SU-DHL-6 (cell line): Measurements from ENCODE around the gene CHRNA7.

Source experiments
- CTCF ChIP-seq: fragments of 200-600 bp; sonication (generic); IDR thresholded peaks from one replicate; pipeline ENCODE4 v1.5.1; 2017; ENCODE audit warnings: antibody characterized with exemption, mild to moderate bottlenecking, low read length, moderate library complexity; ENCODE audit not compliant: insufficient read depth, poor library complexity, severe bottlenecking
- EZH2phosphoT487 ChIP-seq: fragments of 200-600 bp; sonication (generic), shearing (Covaris generic); conservative IDR thresholded peaks from 2 replicates; pipeline ENCODE4 v1.6.1; 2018; ENCODE audit warnings: mild to moderate bottlenecking, antibody characterized with exemption, low read length, moderate library complexity, mixed read lengths

GRCh38 chr15:31985607-31986006 lies 44.7 kb upstream of the CHRNA7 start:
- TF ChIP-seq CTCF = no peak
- no peak for TF ChIP-seq EZH2phosphoT487
